HepG2 (cell line): Measurements from ENCODE around the gene LANCL1. TPM values are rescaled to one million over a fixed set of nuclear protein-coding genes. Genes with fewer than 3 reads are reported as not detected.

Experiments used
- ATAC-seq: fragments of 200-7000 bp; cut with Tn5 transposase; 3 replicates; pipeline ENCODE4 v1.9.1; 2020; ENCODE audit warnings: mild to moderate bottlenecking, moderate library complexity
- BruUV-seq: library from RNA; stranded (reverse); fragments of 400-500 nt; replicated peaks from 2 replicates; lab custom pipeline; 2021; lab: Mats Ljungman, UMichigan
- CTCF ChIA-PET: fragments of 300-600 bp; formaldehyde crosslinking; extraction: SDS; loops from one replicate; lab custom pipeline; 2021; ENCODE audit warnings: low total read pairs, inconsistent platforms, low intra/inter-chr PET ratio; lab: Yijun Ruan, JAX
- POLR2A ChIA-PET: fragments of 350-600 bp; sonication (Branson Sonifier 250); formaldehyde crosslinking; loops from one replicate; lab custom pipeline; 2020; ENCODE audit warnings: antibody characterized with exemption, inconsistent platforms; lab: Yijun Ruan, JAX
- DNase-seq: peaks from one replicate; pipeline ENCODE4 v3.0.0-alpha.2; 2015; ENCODE audit warnings: low spot score
- FAIRE-seq: peaks from 3 replicates; lab custom pipeline; 2011; peaks lifted over from hg19 to GRCh38; lab: Jason Lieb, UNC
- H2AFZ ChIP-seq: one replicate; pipeline ENCODE4 v1.6.1; 2011; ENCODE audit warnings: low read length, inconsistent platforms
- H3K27ac ChIP-seq: fragments of 300-600 bp; 3 replicates; pipeline ENCODE4 v1.8.0; 2011; ENCODE audit warnings: mixed run types, mild to moderate bottlenecking, mixed read lengths, low read length, inconsistent platforms; ENCODE audit not compliant: insufficient read depth; ENCODE audit errors: extremely low read length
- H3K27me3 ChIP-seq, 2 experiments: fragments of 200-600 bp in 1 of 2; 2 replicates in 1 of 2; 3 replicates in 1 of 2; pipeline versions ENCODE4 v1.6.0 to v1.8.0; 2011; ENCODE audit warnings: low read length in 2 of 2, mild to moderate bottlenecking in 2 of 2, moderate library complexity in 2 of 2, inconsistent platforms in 1 of 2; ENCODE audit not compliant: insufficient read depth in 2 of 2, control insufficient read depth in 1 of 2
- H3K36me3 ChIP-seq, 2 experiments: fragments of 200-600 bp in 1 of 2; replicated peaks in 1 of 2; 2 replicates in 1 of 2; 3 replicates in 1 of 2; pipeline versions ENCODE4 v1.5.1 to v1.8.0; 2011; ENCODE audit warnings: low read length in 2 of 2, inconsistent platforms in 1 of 2; ENCODE audit not compliant: insufficient read depth in 2 of 2, control insufficient read depth in 1 of 2
- H3K4me1 ChIP-seq: 2 replicates; pipeline ENCODE4 v1.5.1; 2012; ENCODE audit warnings: low read length, inconsistent platforms; ENCODE audit not compliant: insufficient read depth
- H3K4me2 ChIP-seq: 2 replicates; pipeline ENCODE4 v1.6.0; 2011; ENCODE audit warnings: low read depth, low read length, inconsistent platforms
- H3K4me3 ChIP-seq, 3 experiments: fragments of 200-600 bp in 1 of 3; sonication (generic), shearing (Covaris generic) in 1 of 3; replicated peaks in 1 of 3; 2 replicates each; pipeline ENCODE4 v1.5.1; 2011 to 2016; ENCODE audit warnings: low read length in 3 of 3, inconsistent platforms in 2 of 3, low read depth in 2 of 3, mild to moderate bottlenecking in 2 of 3, control low read depth in 1 of 3, mixed read lengths in 1 of 3; ENCODE audit not compliant: insufficient read depth in 1 of 3
- H3K79me2 ChIP-seq: one replicate; pipeline ENCODE4 v1.6.1; 2011; ENCODE audit warnings: low read length, inconsistent platforms; ENCODE audit not compliant: insufficient read depth
- H3K9ac ChIP-seq: 2 replicates; pipeline ENCODE4 v1.6.0; 2011; ENCODE audit warnings: mild to moderate bottlenecking, low read depth, low read length, inconsistent platforms; ENCODE audit not compliant: insufficient read depth
- H3K9me3 ChIP-seq: 2 replicates; pipeline ENCODE4 v1.5.1; 2012; ENCODE audit warnings: mild to moderate bottlenecking, low read length
- H4K20me1 ChIP-seq: 2 replicates; pipeline ENCODE4 v1.6.0; 2011; ENCODE audit warnings: inconsistent platforms, mild to moderate bottlenecking, low read length, moderate library complexity; ENCODE audit not compliant: insufficient read depth
- ATAD3A ChIP-seq: sonication (generic); formaldehyde crosslinking; IDR thresholded peaks from 2 replicates; pipeline ENCODE4 v1.4.0; 2020; ENCODE audit warnings: missing genetic modification reagents
- CENPBD1 ChIP-seq: sonication (generic); formaldehyde crosslinking; IDR thresholded peaks from 2 replicates; pipeline ENCODE4 v1.8.0; 2022; ENCODE audit warnings: missing genetic modification reagents, low read depth, mild to moderate bottlenecking, borderline replicate concordance
- GRHL1 ChIP-seq: sonication (generic); formaldehyde crosslinking; conservative IDR thresholded peaks from 2 replicates; pipeline ENCODE4 v1.8.0; 2022; ENCODE audit warnings: missing genetic modification reagents
- JUND ChIP-seq: sonication (generic); formaldehyde crosslinking; IDR thresholded peaks from 2 replicates; pipeline ENCODE4 v1.8.0; 2022; ENCODE audit warnings: mild to moderate bottlenecking, missing genetic modification reagents
- PTBP1 ChIP-seq: fragments of 200-400 bp; formaldehyde crosslinking; IDR thresholded peaks from 2 replicates; pipeline ENCODE4 v1.6.1; 2018; ENCODE audit warnings: low read length, low read depth; ENCODE audit not compliant: poor library complexity, severe bottlenecking
- RBM22 ChIP-seq: fragments of 200-400 bp; formaldehyde crosslinking; optimal IDR thresholded peaks from 2 replicates; pipeline ENCODE3; 2017; ENCODE audit warnings: mild to moderate bottlenecking, low read length, moderate library complexity
- SPEN ChIP-seq: sonication (generic); formaldehyde crosslinking; IDR thresholded peaks from 2 replicates; pipeline ENCODE4 v1.5.1; 2020; ENCODE audit warnings: low read depth, mild to moderate bottlenecking, missing genetic modification reagents
- ZNF329 ChIP-seq: sonication (generic); formaldehyde crosslinking; IDR thresholded peaks from 2 replicates; pipeline ENCODE4 v1.9.0; 2021; ENCODE audit warnings: low read depth, mild to moderate bottlenecking, missing genetic modification reagents
- ZNF343 ChIP-seq: sonication (generic); formaldehyde crosslinking; IDR thresholded peaks from 2 replicates; pipeline ENCODE4 v1.4.0; 2020; ENCODE audit warnings: mild to moderate bottlenecking, missing genetic modification reagents
- ZNF674 ChIP-seq: sonication (generic); formaldehyde crosslinking; IDR thresholded peaks from 2 replicates; pipeline ENCODE4 v1.5.0; 2020; ENCODE audit warnings: low read depth, mild to moderate bottlenecking, missing genetic modification reagents
- WGBS: methylation state at CpG from one replicate; pipeline ENCODE4 v1.1.6; 2017; ENCODE audit warnings: low lambda C conversion rate; 5-methylcytosine and 5-hydroxymethylcytosine counted together
- in situ Hi-C: cut with HindIII; loops from 2 replicates; pipeline ENCODE4 v1.10.0; 2017; ENCODE audit warnings: low pct_unique_long_range_greater_than_20kb; ENCODE audit not compliant: extremely low pct_ligation_motif_present
- intact Hi-C: fragments of 100-400 bp; cut with micrococcal nuclease; formaldehyde crosslinking; loops from one replicate; pipeline ENCODE4 v1.10.0; 2022; ENCODE audit not compliant: unreplicated experiment
- polyA plus RNA-seq, 8 experiments: library from polyadenylated mRNA; depleted of rRNA in 3 of 8; stranded (reverse) in 7 of 8; unstranded in 1 of 8; fragments of >200 nt; fragmentation: Illumina TruSeq in 4 of 8; extraction: Trizol in 4 of 8; gene quantifications; 2 replicates each; pipeline versions ENCODE4 v1.2.1 to v1.2.3, GENCODE V29; 2011 to 2016; ENCODE audit warnings: low read depth in 4 of 8, missing spikeins in 1 of 8, mixed read lengths in 1 of 8; ENCODE audit not compliant: insufficient read depth in 1 of 8
- total RNA-seq, 5 experiments: library from RNA; depleted of rRNA; stranded (reverse); fragments of >200 nt; fragmentation: Illumina TruSeq; extraction: Trizol; gene quantifications; 2 replicates each; pipeline ENCODE4 v1.2.3, GENCODE V29; 2016; ENCODE audit warnings: low read depth in 1 of 5
- TF ChIP-seq, protein P1 (sequence below): sonication (generic); formaldehyde crosslinking; IDR thresholded peaks from 2 replicates; pipeline ENCODE4 v1.5.0; 2020; ENCODE audit warnings: mild to moderate bottlenecking, missing genetic modification reagents
- TF ChIP-seq, protein P2 (sequence below): sonication (generic); formaldehyde crosslinking; IDR thresholded peaks from 2 replicates; pipeline ENCODE4 v1.4.0; 2020; ENCODE audit warnings: missing genetic modification reagents, mild to moderate bottlenecking, borderline replicate concordance

LANCL1 gene
- total and polyA plus RNA-seq, 2 of the 13 experiments (the other 11 are each of a cell fraction or from before 2014, with no cell fraction given), result 53.5 to 67.7 TPM

DNA sequence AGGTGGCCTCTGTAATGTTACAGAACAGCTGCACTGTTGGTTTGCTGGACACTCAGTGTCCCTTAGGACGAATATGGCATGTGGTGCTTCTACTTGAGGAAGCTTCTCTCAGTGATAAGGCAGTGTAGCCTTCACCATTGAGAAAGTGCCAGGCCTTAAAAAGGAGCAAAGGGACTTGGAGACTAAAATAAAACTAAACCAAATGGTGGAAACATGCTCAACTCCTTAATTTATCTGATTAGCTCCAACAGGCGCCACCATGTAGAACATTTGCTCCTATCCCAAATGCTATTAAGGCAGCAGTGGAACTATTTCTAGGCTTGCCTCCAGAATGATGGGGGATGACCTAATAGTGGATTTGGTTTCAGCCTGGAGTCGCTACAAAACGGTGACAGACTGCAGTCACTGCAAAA, 84.1 kb downstream of the LANCL1 start (continued):
- TF ChIP-seq GRHL1 (CRISPR knock-in tag) (no peak), JUND (CRISPR knock-in tag) (no peak), PTBP1 (no peak)
- TF ChIP-seq, protein P1, sequence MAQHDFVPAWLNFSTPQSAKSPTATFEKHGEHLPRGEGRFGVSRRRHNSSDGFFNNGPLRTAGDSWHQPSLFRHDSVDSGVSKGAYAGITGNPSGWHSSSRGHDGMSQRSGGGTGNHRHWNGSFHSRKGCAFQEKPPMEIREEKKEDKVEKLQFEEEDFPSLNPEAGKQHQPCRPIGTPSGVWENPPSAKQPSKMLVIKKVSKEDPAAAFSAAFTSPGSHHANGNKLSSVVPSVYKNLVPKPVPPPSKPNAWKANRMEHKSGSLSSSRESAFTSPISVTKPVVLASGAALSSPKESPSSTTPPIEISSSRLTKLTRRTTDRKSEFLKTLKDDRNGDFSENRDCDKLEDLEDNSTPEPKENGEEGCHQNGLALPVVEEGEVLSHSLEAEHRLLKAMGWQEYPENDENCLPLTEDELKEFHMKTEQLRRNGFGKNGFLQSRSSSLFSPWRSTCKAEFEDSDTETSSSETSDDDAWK (CRISPR knock-in tag), result no peak

GRCh38 chr2:210389856-210390255, 86.7 kb downstream of the LANCL1 start:
- no peak for FAIRE-seq
- ATAC-seq, result no peak
- Histone ChIP-seq H2AFZ (no peak overlapping the region), H3K27me3 (no peaks in the 10 kb centered on the region), H3K4me2 (no peak overlapping the region), H3K79me2 (no peaks in the 10 kb centered on the region), H3K36me3 (no peaks in the 10 kb centered on the region), H3K27ac (no peak overlapping the region), H3K4me1 (no peaks in the 10 kb centered on the region), H3K4me3 (no peak overlapping the region), H3K9me3 (no peaks in the 10 kb centered on the region), H3K9ac (no peak overlapping the region), H4K20me1 (no peaks in the 10 kb centered on the region)
- no TSS peak for BruUV-seq
- ChIA-PET POLR2A (no interaction called here), CTCF (no interaction called here)
- DNase-seq, result no peak
- 7% methylated on average over 3 of the region's 3 CpGs for WGBS
- intact Hi-C loops (no loop called here), in situ Hi-C loops (loop anchor here (10.0 kb wide), 2 partner anchors 145 to 415 kb away; no protein-coding TSS in a partner anchor)
- TF ChIP-seq ZNF343 (CRISPR knock-in tag) (no peak), ZNF329 (CRISPR knock-in tag) (no peak), CENPBD1 (no peak), SPEN (CRISPR knock-in tag) (no peak), RBM22 (no peak), ATAD3A (no peak), ZNF674 (no peak)
- TF ChIP-seq, protein P2, sequence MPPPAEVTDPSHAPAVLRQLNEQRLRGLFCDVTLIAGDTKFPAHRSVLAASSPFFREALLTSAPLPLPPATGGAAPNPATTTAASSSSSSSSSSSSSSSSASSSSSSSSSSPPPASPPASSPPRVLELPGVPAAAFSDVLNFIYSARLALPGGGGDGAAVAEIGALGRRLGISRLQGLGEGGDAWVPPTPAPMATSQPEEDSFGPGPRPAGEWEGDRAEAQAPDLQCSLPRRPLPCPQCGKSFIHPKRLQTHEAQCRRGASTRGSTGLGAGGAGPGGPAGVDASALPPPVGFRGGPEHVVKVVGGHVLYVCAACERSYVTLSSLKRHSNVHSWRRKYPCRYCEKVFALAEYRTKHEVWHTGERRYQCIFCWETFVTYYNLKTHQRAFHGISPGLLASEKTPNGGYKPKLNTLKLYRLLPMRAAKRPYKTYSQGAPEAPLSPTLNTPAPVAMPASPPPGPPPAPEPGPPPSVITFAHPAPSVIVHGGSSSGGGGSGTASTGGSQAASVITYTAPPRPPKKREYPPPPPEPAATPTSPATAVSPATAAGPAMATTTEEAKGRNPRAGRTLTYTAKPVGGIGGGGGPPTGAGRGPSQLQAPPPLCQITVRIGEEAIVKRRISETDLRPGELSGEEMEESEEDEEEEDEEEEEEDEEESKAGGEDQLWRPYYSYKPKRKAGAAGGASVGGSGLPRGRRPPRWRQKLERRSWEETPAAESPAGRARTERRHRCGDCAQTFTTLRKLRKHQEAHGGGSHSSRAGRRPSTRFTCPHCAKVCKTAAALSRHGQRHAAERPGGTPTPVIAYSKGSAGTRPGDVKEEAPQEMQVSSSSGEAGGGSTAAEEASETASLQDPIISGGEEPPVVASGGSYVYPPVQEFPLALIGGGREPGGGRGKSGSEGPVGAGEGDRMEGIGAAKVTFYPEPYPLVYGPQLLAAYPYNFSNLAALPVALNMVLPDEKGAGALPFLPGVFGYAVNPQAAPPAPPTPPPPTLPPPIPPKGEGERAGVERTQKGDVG (CRISPR knock-in tag), result no peak
